GM18505 (cell line): Measurements from ENCODE around the gene PRSS22.

Experiments
- ATAC-seq: cut with Tn5 transposase; IDR thresholded peaks from one replicate; pipeline ENCODE4 v1.9.1; 2021; ENCODE audit not compliant: unreplicated experiment
- POLR2A ChIP-seq: IDR thresholded peaks from 4 replicates; pipeline ENCODE4 v1.6.1; 2011; ENCODE audit warnings: borderline replicate concordance; ENCODE audit not compliant: insufficient read depth, insufficient read length; ENCODE audit errors: extremely low read depth

PRSS22 gene

GRCh38 chr16:2838928-2839327 lies 19.0 kb downstream of the PRSS22 start:
- ATAC-seq = no peak
- TF ChIP-seq POLR2A = no peak

- no peak for ATAC-seq
- no peak for TF ChIP-seq POLR2A
Observed at GRCh38 chr16:2836646-2837508, 21.1 kb downstream of the PRSS22 start.

GRCh38 chr16:2835638-2836493 lies 22.1 kb downstream of the PRSS22 start:
- no peak for ATAC-seq
- TF ChIP-seq POLR2A = no peak

GRCh38 chr16:2834968-2835367 lies 23.0 kb downstream of the PRSS22 start:
- no peak for TF ChIP-seq POLR2A
- no peak for ATAC-seq

- no peak for TF ChIP-seq POLR2A
- ATAC-seq = no peak
Observed at GRCh38 chr16:2833776-2834175, 24.2 kb downstream of the PRSS22 start.

GRCh38 chr16:2831203-2831602 lies 26.8 kb downstream of the PRSS22 start:
- TF ChIP-seq POLR2A = no peak
- no peak for ATAC-seq

- no peak for TF ChIP-seq POLR2A
- no peak for ATAC-seq
Observed at GRCh38 chr16:2830355-2830695, 27.6 kb downstream of the PRSS22 start.

- no peak for TF ChIP-seq POLR2A
- ATAC-seq = no peak
Observed at GRCh38 chr16:2829501-2830354, 28.2 kb downstream of the PRSS22 start, which contains the start of gene ZG16B. ZG16B (plus strand) TSS chr16:2830303; CDS start chr16:2830442, 139 bp downstream.

- TF ChIP-seq POLR2A = no peak
- no peak for ATAC-seq
Observed at GRCh38 chr16:2828876-2829430, 29.0 kb downstream of the PRSS22 start.

GRCh38 chr16:2828521-2828840 lies 29.5 kb downstream of the PRSS22 start:
- no peak for TF ChIP-seq POLR2A
- no peak for ATAC-seq

GRCh38 chr16:2827831-2828520 lies 30.0 kb downstream of the PRSS22 start:
- TF ChIP-seq POLR2A = no peak
- ATAC-seq = no peak

- no peak for TF ChIP-seq POLR2A
- no peak for ATAC-seq
Observed at GRCh38 chr16:2827374-2827791, 30.6 kb downstream of the PRSS22 start.
